GM12864 (cell line): ENCODE results near the gene SLC30A3.

Source experiments
- DNase-seq: peaks from one replicate; pipeline ENCODE4 v3.0.0-alpha.2; 2011; ENCODE audit warnings: low read depth
- H3K4me3 ChIP-seq: 2 replicates; pipeline ENCODE4 v1.5.1; 2011; ENCODE audit warnings: mild to moderate bottlenecking, low read depth, low read length, control low read depth
- CTCF ChIP-seq: IDR thresholded peaks from 2 replicates; pipeline ENCODE4 v1.5.1; 2011; ENCODE audit warnings: low read depth, mild to moderate bottlenecking, moderate library complexity, low read length, control low read depth, inconsistent platforms; ENCODE audit errors: missing control alignments

Gene SLC30A3

GRCh38 chr2:27298391-27299080 is 35.7 kb upstream of the SLC30A3 start:
- DNase-seq, result no peak
- H3K4me3 ChIP-seq, result no peak overlapping the region
- no peak for TF ChIP-seq CTCF

GRCh38 chr2:27297195-27297594 is 34.3 kb upstream of the SLC30A3 start:
- TF ChIP-seq CTCF, result no peak
- no peak overlapping the region for H3K4me3 ChIP-seq
- no peak for DNase-seq

GRCh38 chr2:27296481-27296880 is 33.6 kb upstream of the SLC30A3 start:
- H3K4me3 ChIP-seq, result no peak overlapping the region
- TF ChIP-seq CTCF, result no peak
- no peak for DNase-seq

GRCh38 chr2:27294928-27295327 is 32.1 kb upstream of the SLC30A3 start:
- no peak for DNase-seq
- no peak overlapping the region for H3K4me3 ChIP-seq
- TF ChIP-seq CTCF, result no peak

GRCh38 chr2:27291865-27292264 is 29.0 kb upstream of the SLC30A3 start:
- H3K4me3 ChIP-seq, result no peak overlapping the region
- TF ChIP-seq CTCF, result no peak
- no peak for DNase-seq

GRCh38 chr2:27290549-27290948 is 27.7 kb upstream of the SLC30A3 start:
- DNase-seq, result no peak

More at GRCh38 chr2:27290549-27290948, 27.7 kb upstream of the SLC30A3 start:
- no peak overlapping the region for H3K4me3 ChIP-seq
- TF ChIP-seq CTCF, result no peak
